OCI-LY1 (cell line): ENCODE data around the gene CCDC71L.

Experiments
- EZH2 ChIP-seq: fragments of 200-600 bp; sonication (generic), shearing (Covaris generic); IDR thresholded peaks from 2 replicates; pipeline ENCODE4 v1.8.0; 2017; ENCODE audit warnings: borderline replicate concordance, mixed run types, mild to moderate bottlenecking, antibody characterized with exemption, low read length, moderate library complexity, mixed read lengths
- TF ChIP-seq, protein P1 (sequence below): fragments of 200-600 bp; sonication (generic), shearing (Covaris generic); IDR thresholded peaks from 2 replicates; pipeline ENCODE4 v1.5.1; 2017; ENCODE audit warnings: mild to moderate bottlenecking, antibody characterized with exemption, low read length, moderate library complexity, mixed read lengths

DNA sequence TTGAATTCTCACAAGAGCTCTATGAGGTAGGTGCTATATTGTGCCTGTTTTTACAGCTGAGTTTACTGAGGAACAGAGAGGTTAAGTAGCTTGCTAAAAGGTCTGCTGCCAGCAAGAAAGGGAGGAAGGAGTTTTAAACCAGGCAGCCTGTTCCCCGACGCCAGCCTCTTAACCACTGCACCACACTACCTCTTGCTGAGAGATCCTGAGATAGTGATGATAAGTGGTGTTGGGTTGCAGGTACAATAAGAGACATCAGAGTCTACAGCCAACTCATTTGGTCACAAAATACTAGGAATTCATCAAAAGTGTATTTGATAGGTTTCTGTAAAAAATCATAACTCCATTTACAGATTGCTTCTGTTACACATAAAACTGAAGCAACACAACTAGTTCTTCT, 8.0 kb downstream of the CCDC71L start:
- TF ChIP-seq, protein P1, sequence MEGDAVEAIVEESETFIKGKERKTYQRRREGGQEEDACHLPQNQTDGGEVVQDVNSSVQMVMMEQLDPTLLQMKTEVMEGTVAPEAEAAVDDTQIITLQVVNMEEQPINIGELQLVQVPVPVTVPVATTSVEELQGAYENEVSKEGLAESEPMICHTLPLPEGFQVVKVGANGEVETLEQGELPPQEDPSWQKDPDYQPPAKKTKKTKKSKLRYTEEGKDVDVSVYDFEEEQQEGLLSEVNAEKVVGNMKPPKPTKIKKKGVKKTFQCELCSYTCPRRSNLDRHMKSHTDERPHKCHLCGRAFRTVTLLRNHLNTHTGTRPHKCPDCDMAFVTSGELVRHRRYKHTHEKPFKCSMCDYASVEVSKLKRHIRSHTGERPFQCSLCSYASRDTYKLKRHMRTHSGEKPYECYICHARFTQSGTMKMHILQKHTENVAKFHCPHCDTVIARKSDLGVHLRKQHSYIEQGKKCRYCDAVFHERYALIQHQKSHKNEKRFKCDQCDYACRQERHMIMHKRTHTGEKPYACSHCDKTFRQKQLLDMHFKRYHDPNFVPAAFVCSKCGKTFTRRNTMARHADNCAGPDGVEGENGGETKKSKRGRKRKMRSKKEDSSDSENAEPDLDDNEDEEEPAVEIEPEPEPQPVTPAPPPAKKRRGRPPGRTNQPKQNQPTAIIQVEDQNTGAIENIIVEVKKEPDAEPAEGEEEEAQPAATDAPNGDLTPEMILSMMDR, result no peak
- no peak for TF ChIP-seq EZH2
